ENCODE data around the gene DYNLT1. TPM values are rescaled to one million over a fixed set of nuclear protein-coding genes. Genes with fewer than 3 reads are reported as not detected.

The DYNLT1 gene
- total and polyA plus RNA-seq, 9 of the 15 experiments (the other 6 are each of a cell fraction or from before 2014, with no cell fraction given) = 42.2 to 583 (median 127) TPM

DNA sequence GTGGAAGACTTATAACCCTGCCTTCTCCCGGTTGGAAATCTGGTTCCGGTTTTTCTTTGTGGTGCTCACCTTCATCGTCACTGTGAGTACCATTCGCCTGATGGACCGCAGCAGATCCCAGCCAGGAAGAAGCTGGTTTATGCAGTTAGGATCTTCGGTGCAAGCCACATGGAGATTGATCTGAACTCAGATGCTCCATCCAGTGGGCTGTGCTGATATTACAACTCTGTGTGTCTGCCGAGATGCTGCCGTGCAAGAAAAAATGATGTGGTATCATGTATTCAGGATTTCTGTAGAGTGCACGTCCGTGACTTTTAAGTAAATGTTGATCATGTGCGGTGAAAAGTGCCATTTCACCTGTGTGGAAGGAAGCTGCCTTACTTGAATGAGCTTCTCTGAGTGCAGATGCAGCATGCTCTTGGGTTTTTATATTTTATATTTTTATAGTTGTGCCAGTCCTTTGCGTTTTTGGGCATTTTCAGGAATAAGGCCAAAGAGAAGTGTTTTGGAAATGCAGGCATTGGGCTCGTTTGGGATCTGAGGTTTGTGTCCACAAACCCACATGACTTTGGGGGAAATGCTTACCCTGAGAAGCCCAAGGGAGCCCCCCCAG lies 39.2 kb downstream of the DYNLT1 start (continued):
- TF ChIP-seq, protein P1, sequence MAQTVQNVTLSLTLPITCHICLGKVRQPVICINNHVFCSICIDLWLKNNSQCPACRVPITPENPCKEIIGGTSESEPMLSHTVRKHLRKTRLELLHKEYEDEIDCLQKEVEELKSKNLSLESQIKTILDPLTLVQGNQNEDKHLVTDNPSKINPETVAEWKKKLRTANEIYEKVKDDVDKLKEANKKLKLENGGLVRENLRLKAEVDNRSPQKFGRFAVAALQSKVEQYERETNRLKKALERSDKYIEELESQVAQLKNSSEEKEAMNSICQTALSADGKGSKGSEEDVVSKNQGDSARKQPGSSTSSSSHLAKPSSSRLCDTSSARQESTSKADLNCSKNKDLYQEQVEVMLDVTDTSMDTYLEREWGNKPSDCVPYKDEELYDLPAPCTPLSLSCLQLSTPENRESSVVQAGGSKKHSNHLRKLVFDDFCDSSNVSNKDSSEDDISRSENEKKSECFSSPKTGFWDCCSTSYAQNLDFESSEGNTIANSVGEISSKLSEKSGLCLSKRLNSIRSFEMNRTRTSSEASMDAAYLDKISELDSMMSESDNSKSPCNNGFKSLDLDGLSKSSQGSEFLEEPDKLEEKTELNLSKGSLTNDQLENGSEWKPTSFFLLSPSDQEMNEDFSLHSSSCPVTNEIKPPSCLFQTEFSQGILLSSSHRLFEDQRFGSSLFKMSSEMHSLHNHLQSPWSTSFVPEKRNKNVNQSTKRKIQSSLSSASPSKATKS (CRISPR knock-in tag; IDR thresholded peaks at IDR 0.05) = no peak
- TF ChIP-seq NR2F6 (CRISPR knock-in tag; IDR thresholded peaks at IDR 0.05) = no peak
- TF ChIP-seq, protein P2, sequence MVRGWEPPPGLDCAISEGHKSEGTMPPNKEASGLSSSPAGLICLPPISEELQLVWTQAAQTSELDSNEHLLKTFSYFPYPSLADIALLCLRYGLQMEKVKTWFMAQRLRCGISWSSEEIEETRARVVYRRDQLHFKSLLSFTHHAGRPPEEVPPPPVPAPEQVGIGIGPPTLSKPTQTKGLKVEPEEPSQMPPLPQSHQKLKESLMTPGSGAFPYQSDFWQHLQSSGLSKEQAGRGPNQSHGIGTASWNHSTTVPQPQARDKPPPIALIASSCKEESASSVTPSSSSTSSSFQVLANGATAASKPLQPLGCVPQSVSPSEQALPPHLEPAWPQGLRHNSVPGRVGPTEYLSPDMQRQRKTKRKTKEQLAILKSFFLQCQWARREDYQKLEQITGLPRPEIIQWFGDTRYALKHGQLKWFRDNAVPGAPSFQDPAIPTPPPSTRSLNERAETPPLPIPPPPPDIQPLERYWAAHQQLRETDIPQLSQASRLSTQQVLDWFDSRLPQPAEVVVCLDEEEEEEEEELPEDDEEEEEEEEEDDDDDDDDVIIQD (CRISPR knock-in tag; IDR thresholded peaks at IDR 0.05) = no peak
- TF ChIP-seq JUND (IDR thresholded peaks at IDR 0.05; ENCODE audit: borderline replicate concordance, low read depth, low read length) = 0 out of 2 replicates have a peak, but pooled peaks have one; percentile 10
- TF ChIP-seq JUND (tag; IDR thresholded peaks at IDR 0.05; ENCODE audit: borderline replicate concordance, low read depth, low read length) = no peak
- no peak for TF ChIP-seq NFYB (IDR thresholded peaks at IDR 0.05; ENCODE audit: extremely low read depth, insufficient read length)
- TF ChIP-seq CXXC5 (CRISPR knock-in tag; IDR thresholded peaks at IDR 0.05) = no peak
- TF ChIP-seq HDGF (IDR thresholded peaks at IDR 0.05) = no peak
- TF ChIP-seq RBM14 (IDR thresholded peaks at IDR 0.05; ENCODE audit: borderline replicate concordance, insufficient read depth, low read depth, low read length) = no peak
- no peak for TF ChIP-seq MCM2 (IDR thresholded peaks at IDR 0.05; ENCODE audit: low read depth)
- TF ChIP-seq ZNF75A (CRISPR knock-in tag; IDR thresholded peaks at IDR 0.05) = no peak
- no peak for TF ChIP-seq PML (IDR thresholded peaks at IDR 0.05; ENCODE audit: low read length)
- no peak for TF ChIP-seq E2F3 (CRISPR knock-in tag; IDR thresholded peaks at IDR 0.05)
- TF ChIP-seq POLR2AphosphoS5 (IDR thresholded peaks at IDR 0.05; ENCODE audit: control insufficient read depth, insufficient read depth, low read depth, low read length) = no peak
- TF ChIP-seq MYNN (IDR thresholded peaks at IDR 0.05) = no peak
- TF ChIP-seq MYNN (CRISPR knock-in tag; IDR thresholded peaks at IDR 0.05) = no peak
- TF ChIP-seq, protein P3, sequence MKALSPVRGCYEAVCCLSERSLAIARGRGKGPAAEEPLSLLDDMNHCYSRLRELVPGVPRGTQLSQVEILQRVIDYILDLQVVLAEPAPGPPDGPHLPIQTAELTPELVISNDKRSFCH (CRISPR knock-in tag; IDR thresholded peaks at IDR 0.05) = no peak
- TF ChIP-seq, protein P3 (tag; IDR thresholded peaks at IDR 0.05) = no peak
- TF ChIP-seq, protein P4, sequence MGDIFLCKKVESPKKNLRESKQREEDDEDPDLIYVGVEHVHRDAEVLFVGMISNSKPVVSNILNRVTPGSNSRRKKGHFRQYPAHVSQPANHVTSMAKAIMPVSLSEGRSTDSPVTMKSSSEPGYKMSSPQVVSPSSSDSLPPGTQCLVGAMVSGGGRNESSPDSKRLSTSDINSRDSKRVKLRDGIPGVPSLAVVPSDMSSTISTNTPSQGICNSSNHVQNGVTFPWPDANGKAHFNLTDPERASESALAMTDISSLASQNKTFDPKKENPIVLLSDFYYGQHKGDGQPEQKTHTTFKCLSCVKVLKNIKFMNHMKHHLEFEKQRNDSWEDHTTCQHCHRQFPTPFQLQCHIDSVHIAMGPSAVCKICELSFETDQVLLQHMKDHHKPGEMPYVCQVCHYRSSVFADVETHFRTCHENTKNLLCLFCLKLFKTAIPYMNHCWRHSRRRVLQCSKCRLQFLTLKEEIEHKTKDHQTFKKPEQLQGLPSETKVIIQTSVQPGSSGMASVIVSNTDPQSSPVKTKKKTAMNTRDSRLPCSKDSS (IDR thresholded peaks at IDR 0.05; ENCODE audit: low read depth, partially characterized antibody) = no peak
- no peak for TF ChIP-seq YBX1 (IDR thresholded peaks at IDR 0.05)
